ENCODE data around the gene PODN. TPM values are rescaled to one million over a fixed set of nuclear protein-coding genes. Genes with fewer than 3 reads are reported as not detected.

Gene PODN
- total RNA-seq, 1 donor from 2014 or later, result 1.2 TPM

DNA sequence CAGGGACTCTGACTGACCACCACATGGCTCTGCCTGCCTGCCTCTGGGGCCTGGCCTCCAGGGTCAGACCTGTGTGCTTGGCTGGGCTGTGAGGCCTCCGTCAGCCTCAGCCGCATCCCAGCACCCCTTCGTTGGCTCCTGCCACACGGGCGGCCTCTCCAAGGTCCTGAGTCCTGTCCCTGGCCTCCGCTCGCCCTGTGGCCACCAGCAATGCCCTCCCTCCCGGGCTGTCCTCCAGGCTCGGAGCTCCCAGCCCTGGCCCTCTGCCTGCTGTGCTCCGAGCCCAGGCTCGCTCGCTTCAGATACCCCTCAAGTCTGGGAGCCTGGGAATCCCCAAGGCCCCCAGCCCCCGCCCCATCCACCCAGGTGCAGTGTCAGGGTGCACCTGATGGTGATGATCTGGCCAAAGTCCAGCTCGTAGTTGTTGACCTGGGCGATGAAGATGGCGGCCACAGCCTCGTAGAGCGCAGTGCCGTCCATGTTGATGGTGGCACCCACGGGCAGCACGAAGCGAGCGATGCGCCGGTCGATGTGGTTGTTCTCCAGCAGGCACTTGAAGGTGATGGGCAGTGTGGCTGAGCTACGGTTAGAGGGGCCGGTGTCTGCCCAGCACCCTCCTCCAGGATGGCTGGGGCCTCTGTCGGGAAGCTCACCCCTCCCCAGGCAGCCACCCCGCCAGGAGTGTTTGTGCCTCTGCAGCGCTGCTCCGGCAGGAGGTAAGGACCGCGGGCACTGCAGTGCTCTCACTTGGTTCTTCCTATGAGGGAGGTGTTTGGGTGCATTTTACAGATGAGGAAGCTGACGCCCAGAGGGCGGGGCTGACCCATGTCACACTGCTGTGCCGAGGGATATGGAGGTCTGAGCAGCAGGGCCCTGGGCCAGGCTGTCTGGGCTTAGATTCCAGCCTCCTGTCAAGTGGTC, 28.5 kb downstream of the PODN start:
- no peak for DNase-seq

- DNase-seq, result no peak
Observed at GRCh38 chr1:53091841-53092645, 30.0 kb downstream of the PODN start.

GRCh38 chr1:53092659-53093450, 30.8 kb downstream of the PODN start:
- DNase-seq, result no peak

DNA sequence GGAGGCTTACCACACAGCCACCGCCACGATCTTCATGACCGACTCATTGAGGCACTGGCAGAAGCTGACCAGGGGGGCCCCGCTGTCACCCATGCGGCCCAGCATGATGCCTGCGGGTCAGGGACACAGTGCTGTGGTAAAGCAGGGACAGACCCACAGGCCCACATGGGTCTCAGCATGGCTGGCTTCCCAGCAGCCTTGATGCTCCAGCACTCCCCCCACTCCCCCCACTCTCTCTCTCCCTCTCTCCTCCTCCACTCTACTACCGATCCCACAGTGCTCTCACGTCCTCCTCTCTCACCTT, 31.4 kb downstream of the PODN start:
- DNase-seq, result no peak

GRCh38 chr1:53093778-53094532, 31.9 kb downstream of the PODN start:
- DNase-seq, result no peak

DNA sequence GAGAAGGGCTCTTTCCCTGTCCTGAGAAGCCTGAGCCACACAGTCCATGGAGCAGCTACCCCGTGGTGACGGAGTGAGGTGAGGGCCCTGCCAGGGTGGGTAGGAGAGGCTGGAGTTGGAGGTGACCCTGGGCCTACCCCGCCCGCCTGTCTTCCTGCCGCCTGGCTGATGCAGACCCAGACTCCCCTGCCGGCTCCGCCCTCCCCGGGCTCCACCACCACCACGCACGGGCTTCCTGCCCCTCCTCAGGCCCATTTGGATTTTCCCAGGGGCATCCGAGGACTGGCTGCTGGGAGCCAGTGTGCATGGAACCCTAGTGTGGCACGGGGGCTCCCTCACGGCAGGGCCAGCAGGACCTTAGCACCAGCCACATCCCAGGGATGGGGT, 32.5 kb downstream of the PODN start:
- no peak for DNase-seq

DNA sequence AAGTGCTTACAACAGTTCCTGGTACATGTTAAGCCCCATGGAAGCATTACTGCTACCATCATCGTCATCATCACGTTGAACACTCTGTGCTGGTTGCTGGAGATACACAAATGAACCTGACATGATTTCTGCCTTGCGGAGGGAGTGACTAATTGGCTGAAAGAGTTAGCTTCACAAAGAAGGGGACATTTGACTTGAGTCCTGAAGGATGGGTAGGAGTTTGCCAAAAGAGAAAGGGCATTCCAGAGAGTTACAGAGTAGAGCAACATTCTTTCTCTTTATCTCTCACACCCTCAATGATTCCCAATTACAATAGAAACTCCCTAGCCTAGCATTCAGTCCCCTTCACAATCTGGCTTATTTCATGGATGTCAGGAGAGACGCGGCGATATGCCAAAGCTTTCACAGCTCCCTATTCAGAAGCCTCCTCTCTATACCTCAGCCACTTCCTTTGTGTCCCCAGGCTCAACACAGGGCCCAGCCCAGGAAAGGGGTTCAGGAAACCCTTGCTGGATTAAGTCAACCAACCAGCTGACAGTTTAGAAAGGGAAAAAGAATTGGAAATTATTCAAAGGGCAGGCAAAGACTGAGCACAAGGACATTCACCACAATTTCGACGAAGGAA, 42.4 kb downstream of the PODN start:
- no peak for DNase-seq

DNA sequence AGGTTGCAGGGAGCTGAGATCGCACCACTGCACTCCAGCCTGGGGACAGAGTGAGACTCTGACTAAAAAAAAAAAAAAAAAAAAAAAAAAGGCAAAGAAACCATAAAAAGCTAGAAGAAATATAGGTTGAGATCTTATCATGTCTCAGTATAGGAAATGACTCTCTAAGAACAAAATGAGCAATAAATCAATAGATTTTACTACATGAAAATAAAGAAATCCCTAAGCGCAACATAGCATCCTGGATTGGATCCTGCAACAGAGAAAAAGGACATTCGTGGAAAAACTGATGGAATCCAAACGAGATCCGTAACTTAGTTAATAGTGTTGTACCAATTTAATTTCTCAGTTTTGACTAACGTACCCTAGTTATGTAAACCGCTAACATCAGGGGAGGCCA, 45.1 kb downstream of the PODN start:
- DNase-seq, result no peak

- DNase-seq, result no peak
Observed at GRCh38 chr1:53107570-53108322, 45.7 kb downstream of the PODN start.

DNA sequence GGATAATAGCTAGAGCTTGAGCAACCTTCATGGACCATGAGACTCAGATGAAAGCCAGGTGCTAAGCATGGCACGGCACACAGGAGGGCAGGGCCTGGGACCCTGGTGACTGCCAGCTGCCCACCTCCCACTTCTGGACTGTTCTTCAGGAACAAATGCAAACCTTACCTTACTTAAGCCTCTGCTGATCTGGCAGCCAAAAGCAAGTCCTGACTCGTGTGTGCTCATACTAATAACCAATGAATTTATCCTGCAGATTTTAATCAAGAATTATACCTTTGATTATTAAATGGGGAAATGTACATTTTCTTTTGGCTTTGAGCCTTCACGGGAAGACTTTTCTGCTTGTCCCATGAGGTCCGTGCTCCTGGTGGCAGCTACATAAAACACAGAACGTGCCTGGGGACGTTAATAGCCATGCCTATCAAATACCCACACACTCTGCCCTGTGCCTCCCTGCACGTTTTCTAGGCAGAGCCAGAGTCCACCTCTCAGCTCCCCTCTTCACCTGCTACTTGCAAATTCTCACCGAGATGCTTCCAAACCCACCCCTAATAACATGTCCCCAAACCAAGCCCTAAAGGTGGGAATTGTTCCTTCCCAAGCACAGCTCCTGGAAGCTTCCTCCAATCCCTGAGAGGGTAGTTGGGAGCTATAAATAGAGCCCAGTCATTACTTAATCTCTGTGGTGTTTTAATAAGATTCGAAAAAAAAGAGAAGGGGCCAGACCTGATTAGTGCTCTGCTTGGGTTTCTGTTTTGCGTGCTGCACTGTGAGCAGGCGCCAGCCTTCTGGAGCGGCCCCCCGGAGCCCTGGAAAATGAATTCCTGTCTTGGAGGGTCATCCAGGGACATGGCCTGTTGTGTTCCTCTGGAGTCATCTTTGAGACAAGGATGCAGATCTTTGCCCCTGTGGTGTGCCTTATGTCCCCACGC, 46.9 kb downstream of the PODN start:
- DNase-seq, result no peak

- no peak for DNase-seq
Observed at GRCh38 chr1:53110370-53111072, 48.5 kb downstream of the PODN start.

GRCh38 chr1:53111073-53111556, 49.1 kb downstream of the PODN start:
- no peak for DNase-seq

DNA sequence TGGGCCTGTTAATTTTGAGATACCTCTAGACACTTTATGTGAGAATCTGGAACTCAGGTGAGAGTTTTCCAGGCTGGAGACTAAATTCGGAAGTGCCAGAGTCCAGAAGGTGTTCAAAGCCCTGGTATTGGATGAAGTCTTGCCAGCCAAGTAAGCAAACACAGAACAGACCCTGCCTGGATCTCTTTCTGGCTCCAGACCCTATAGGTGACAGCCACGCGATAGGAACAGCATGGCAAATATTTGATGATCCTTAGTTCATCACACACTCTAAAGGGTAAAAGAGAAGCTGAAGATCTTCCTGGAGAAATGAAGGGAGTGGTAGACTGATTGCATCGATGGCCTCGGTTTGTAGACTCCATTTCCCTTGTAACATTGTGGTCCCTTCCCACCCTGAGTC, 49.7 kb downstream of the PODN start:
- DNase-seq, result no peak

DNA sequence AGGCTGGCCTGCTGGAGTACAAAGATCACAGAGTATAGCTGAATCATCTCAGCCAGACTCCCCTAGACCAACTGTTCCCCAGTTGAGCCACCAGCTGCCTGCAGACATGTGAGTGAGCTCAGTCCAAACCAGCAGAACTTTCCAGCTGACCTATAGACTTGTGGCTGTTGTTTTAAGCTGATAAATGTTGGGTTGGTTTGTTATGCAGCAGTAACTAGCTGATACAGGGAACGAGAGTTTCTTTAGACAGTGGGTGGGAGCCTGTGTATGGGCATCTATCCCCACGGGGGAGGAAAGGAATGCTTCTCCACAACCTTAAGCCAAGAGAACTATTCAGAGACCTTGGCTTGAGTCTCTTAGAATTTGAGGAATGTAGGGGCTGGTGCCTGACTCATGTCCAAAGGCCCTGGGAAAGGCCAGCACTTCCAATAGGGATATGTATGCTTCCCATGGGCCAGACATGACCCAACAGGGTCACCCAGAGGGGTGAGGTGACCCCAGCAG, 50.3 kb downstream of the PODN start:
- DNase-seq, result no peak

DNA sequence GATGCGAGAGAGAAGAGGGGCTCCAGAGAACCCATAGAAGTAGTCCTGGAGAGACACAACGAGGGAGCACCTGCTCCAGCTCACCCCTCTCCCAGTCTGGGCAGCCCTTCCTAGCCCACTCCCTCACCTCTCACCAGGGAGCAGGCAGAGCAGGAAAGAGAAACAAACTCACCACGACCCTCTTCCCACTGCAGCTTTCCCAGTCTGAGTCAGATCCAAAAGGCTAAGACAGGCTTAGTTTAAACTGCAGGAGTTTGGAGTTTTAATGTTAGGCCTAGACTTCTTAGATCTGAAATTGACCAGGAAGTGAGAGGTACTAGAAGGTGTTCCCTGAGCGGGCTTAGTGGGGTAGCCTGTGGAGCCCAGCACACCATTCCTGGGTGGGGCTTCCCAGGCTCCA, 50.8 kb downstream of the PODN start:
- DNase-seq, result no peak

DNA sequence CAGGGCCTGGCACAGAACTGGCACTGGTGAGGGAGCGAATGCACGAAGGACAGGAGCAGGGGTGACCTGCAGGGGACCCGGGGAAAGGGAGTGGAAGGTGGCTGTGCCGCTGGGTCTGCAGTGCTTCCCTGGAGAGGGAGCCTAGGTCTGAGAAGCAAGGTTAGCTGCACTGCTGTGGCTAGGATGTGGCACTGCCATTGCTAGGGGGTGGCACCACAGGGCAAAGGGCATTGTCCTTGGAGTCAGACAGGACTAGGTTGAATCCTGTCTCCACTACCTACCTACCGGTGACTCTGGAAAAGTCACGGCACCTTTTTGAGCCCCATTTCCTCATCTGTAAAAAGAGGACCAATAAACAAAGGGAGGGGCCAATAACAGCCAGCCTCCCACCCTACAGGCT, 52.1 kb downstream of the PODN start:
- no peak for DNase-seq

- DNase-seq, result no peak
Observed at GRCh38 chr1:53114581-53115400, 52.8 kb downstream of the PODN start.

All from occipital lobe (tissue), 2 donors.